K562 (cell line): ENCODE measurements around the gene SNX12. TPM values are rescaled to one million over a fixed set of nuclear protein-coding genes. Genes with fewer than 3 reads are reported as not detected.

Source experiments
- BCL6 ChIP-seq: fragments of 250-450 bp; sonication (Bioruptor Pico); IDR thresholded peaks from 2 replicates; pipeline ENCODE4 v1.4.0; 2020
- BRCA1 ChIP-seq, 2 experiments: fragments of 450-650 bp in 1 of 2; sonication (generic) in 1 of 2; formaldehyde crosslinking in 1 of 2; IDR thresholded peaks; 2 replicates each; pipeline versions ENCODE4 v1.5.0 to v1.6.1; 2017 to 2020; ENCODE audit warnings: mild to moderate bottlenecking in 1 of 2, missing genetic modification reagents in 1 of 2
- CHCHD3 ChIP-seq: fragments of 250-450 bp; sonication (Bioruptor Pico); IDR thresholded peaks from 2 replicates; pipeline ENCODE4 v2.1.2; 2022; ENCODE audit warnings: mild to moderate bottlenecking
- HMGN3 ChIP-seq: IDR thresholded peaks from 2 replicates; pipeline ENCODE4 v1.6.1; 2011; ENCODE audit warnings: borderline replicate concordance, low read depth, mild to moderate bottlenecking, mixed read lengths, low read length; ENCODE audit not compliant: insufficient read length; ENCODE audit errors: extremely low read depth
- HNRNPLL ChIP-seq: fragments of 200-400 bp; formaldehyde crosslinking; IDR thresholded peaks from 2 replicates; pipeline ENCODE4 v1.6.1; 2017; ENCODE audit warnings: low read length, low read depth, mild to moderate bottlenecking; ENCODE audit not compliant: poor library complexity, severe bottlenecking
- MTA3 ChIP-seq: fragments of 450-650 bp; formaldehyde crosslinking; IDR thresholded peaks from 2 replicates; pipeline ENCODE4 v1.6.1; 2017; ENCODE audit warnings: mild to moderate bottlenecking, borderline replicate concordance
- NCOA1 ChIP-seq: fragments of 450-650 bp; IDR thresholded peaks from 2 replicates; pipeline ENCODE4 v1.6.1; 2016; ENCODE audit warnings: low read depth
- NUFIP1 ChIP-seq: fragments of 450-650 bp; IDR thresholded peaks from 2 replicates; pipeline ENCODE4 v1.6.1; 2018; ENCODE audit not compliant: partially characterized antibody
- PCBP2 ChIP-seq: fragments of 200-400 bp; formaldehyde crosslinking; IDR thresholded peaks from 2 replicates; pipeline ENCODE4 v1.6.1; 2018; ENCODE audit warnings: low read length, low read depth, mild to moderate bottlenecking, moderate library complexity; ENCODE audit not compliant: poor library complexity, severe bottlenecking
- POLR2A ChIP-seq: fragments of 450-650 bp; conservative IDR thresholded peaks from 2 replicates; pipeline ENCODE4 v1.6.1; 2016
- RBM15 ChIP-seq: fragments of 200-400 bp; formaldehyde crosslinking; IDR thresholded peaks from 2 replicates; pipeline ENCODE4 v1.6.1; 2018; ENCODE audit warnings: mild to moderate bottlenecking, low read length, moderate library complexity; ENCODE audit not compliant: insufficient read depth
- RUNX1 ChIP-seq: sonication (generic); IDR thresholded peaks from 2 replicates; pipeline ENCODE4 v1.6.1; 2016; ENCODE audit warnings: antibody characterized with exemption, low read depth
- SMARCA5 ChIP-seq: fragments of 450-650 bp; IDR thresholded peaks from 2 replicates; pipeline ENCODE4 v1.6.1; 2016
- SMARCC2 ChIP-seq: fragments of 450-650 bp; IDR thresholded peaks from 2 replicates; pipeline ENCODE4 v1.6.1; 2017; ENCODE audit warnings: antibody characterized with exemption, moderate library complexity, mild to moderate bottlenecking, low read depth
- ZNF551 ChIP-seq: fragments of 250-450 bp; sonication (Bioruptor Pico); IDR thresholded peaks from 2 replicates; pipeline ENCODE4 v1.5.0; 2021; ENCODE audit warnings: mild to moderate bottlenecking, moderate library complexity
- ZNF717 ChIP-seq: fragments of 250-450 bp; sonication (Bioruptor Pico); IDR thresholded peaks from 2 replicates; pipeline ENCODE4 v1.5.0; 2021
- ZNF76 ChIP-seq: fragments of 250-450 bp; sonication (Bioruptor Pico); IDR thresholded peaks from 2 replicates; pipeline ENCODE4 v1.4.0; 2020; ENCODE audit warnings: mild to moderate bottlenecking, moderate library complexity, borderline replicate concordance
- ZSCAN29 ChIP-seq: fragments of 450-650 bp; IDR thresholded peaks from 2 replicates; pipeline ENCODE4 v1.6.1; 2017
- polyA plus RNA-seq, 8 experiments: library from polyadenylated mRNA; depleted of rRNA in 4 of 8; stranded (reverse) in 5 of 8; unstranded in 3 of 8; fragments of >200 nt; fragmentation: Nextera tagmentation in 2 of 8; fragmentation: Illumina TruSeq in 1 of 8; extraction: Ambion mirVana in 2 of 8; extraction: Trizol in 1 of 8; gene quantifications; 2 replicates each; pipeline versions ENCODE4 v1.2.1 to v1.2.3, GENCODE V29; 2011 to 2014; ENCODE audit warnings: inconsistent platforms in 1 of 8, missing spikeins in 1 of 8
- total RNA-seq, 7 experiments: library from RNA; depleted of rRNA in 6 of 7; stranded (reverse); fragments of >200 nt in 6 of 7; fragmentation: Illumina TruSeq in 2 of 7; extraction: Trizol in 2 of 7; gene quantifications; 2 replicates each; pipeline versions ENCODE4 v1.2.1 to v1.2.3, GENCODE V29; 2011 to 2021; ENCODE audit warnings: low replicate concordance in 1 of 7
- TF ChIP-seq, protein P1 (sequence below): fragments of 250-450 bp; sonication (Bioruptor Pico); IDR thresholded peaks from 2 replicates; pipeline ENCODE4 v1.4.0; 2020; ENCODE audit warnings: borderline replicate concordance
- TF ChIP-seq, protein P2 (sequence below): fragments of 450-650 bp; formaldehyde crosslinking; IDR thresholded peaks from 2 replicates; pipeline ENCODE4 v1.4.0; 2022; ENCODE audit warnings: missing genetic modification characterization
- TF ChIP-seq, protein P3 (sequence below): fragments of 250-450 bp; sonication (Bioruptor Pico); IDR thresholded peaks from 2 replicates; pipeline ENCODE4 v1.5.0; 2021; ENCODE audit warnings: mild to moderate bottlenecking, borderline replicate concordance
- TF ChIP-seq, protein P4 (sequence below): fragments of 450-650 bp; formaldehyde crosslinking; IDR thresholded peaks from 2 replicates; pipeline ENCODE4 v1.4.0; 2020; ENCODE audit warnings: mild to moderate bottlenecking, moderate library complexity

The SNX12 gene
- total and polyA plus RNA-seq, 9 of the 15 experiments (the other 6 are each of a cell fraction or from before 2014, with no cell fraction given), result 12.7 to 50.3 (median 37.1) TPM

DNA sequence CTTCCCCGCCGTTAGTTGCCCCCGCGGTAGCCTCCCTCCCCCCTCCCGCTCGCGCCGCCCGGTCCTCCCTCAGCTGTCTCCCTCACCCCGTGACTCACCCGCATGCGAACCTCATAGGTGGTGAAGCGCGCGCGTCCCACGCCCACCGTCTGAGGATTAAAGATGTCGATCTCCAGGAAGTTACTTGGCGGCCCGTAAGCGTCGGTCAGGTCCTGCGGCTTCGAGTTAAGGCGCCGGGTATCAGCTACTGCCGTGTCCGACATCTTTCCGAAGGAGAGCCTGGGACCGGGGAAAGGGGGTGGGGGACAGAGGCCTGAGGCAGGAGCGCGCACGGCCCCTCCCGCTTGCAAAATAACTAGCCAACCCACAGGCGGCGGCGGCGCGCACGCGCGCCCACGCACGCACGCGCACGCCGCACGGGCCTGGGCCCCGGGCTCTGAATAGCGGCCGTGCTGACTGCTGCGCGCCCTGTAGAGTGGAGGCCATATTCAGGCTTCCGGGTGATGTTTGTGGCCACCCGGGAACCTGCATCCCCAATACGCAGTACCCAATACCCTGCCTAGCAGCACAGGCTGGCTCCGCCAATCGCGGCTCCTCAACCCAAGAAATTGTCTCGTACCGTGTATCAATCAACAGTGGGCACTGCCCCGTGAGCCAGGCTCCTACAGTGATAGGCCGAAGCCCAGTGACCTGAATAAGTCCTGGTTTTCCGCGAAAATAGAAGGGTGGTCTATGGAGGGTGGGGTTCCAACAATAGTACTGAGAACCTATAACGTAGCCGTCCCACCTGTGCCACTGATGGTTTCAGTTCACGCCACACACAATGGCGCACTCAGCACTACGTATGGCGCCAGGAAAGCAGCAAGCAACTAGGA, at the start of gene SNX12 (continued):
- TF ChIP-seq CHCHD3 (no peak), ZNF717 (CRISPR knock-in tag) (no peak), RUNX1 (no peak), ZNF76 (CRISPR knock-in tag) (peak; percentile 76; the same call in 1 of the 2 replicates), HMGN3 (peak; percentile 100), SMARCC2 (no peak), NUFIP1 (no peak), BRCA1 (IDR thresholded peaks at IDR 0.05) (no peak), BRCA1 (CRISPR knock-in tag; IDR thresholded peaks at IDR 0.05) (no peak), ZSCAN29 (no peak), MTA3 (peak; percentile 78; the same call in 1 of the 2 replicates), POLR2A (peak; percentile 67), ZNF551 (no peak), NCOA1 (peak; percentile 74), RBM15 (no peak), BCL6 (0 out of 2 replicates have a peak, but pooled peaks have one; percentile 72), HNRNPLL (peak; percentile 43), SMARCA5 (no peak), PCBP2 (no peak)
- TF ChIP-seq, protein P1, sequence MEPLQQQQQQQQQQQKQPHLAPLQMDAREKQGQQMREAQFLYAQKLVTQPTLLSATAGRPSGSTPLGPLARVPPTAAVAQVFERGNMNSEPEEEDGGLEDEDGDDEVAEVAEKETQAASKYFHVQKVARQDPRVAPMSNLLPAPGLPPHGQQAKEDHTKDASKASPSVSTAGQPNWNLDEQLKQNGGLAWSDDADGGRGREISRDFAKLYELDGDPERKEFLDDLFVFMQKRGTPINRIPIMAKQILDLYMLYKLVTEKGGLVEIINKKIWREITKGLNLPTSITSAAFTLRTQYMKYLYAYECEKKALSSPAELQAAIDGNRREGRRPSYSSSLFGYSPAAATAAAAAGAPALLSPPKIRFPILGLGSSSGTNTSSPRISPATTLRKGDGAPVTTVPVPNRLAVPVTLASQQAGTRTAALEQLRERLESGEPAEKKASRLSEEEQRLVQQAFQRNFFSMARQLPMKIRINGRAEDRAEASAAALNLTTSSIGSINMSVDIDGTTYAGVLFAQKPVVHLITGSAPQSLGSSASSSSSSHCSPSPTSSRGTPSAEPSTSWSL (CRISPR knock-in tag), result no peak
- TF ChIP-seq, protein P2, sequence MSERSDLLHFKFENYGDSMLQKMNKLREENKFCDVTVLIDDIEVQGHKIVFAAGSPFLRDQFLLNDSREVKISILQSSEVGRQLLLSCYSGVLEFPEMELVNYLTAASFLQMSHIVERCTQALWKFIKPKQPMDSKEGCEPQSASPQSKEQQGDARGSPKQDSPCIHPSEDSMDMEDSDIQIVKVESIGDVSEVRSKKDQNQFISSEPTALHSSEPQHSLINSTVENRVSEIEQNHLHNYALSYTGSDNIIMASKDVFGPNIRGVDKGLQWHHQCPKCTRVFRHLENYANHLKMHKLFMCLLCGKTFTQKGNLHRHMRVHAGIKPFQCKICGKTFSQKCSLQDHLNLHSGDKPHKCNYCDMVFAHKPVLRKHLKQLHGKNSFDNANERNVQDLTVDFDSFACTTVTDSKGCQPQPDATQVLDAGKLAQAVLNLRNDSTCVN (CRISPR knock-in tag), result no peak
- TF ChIP-seq, protein P3, sequence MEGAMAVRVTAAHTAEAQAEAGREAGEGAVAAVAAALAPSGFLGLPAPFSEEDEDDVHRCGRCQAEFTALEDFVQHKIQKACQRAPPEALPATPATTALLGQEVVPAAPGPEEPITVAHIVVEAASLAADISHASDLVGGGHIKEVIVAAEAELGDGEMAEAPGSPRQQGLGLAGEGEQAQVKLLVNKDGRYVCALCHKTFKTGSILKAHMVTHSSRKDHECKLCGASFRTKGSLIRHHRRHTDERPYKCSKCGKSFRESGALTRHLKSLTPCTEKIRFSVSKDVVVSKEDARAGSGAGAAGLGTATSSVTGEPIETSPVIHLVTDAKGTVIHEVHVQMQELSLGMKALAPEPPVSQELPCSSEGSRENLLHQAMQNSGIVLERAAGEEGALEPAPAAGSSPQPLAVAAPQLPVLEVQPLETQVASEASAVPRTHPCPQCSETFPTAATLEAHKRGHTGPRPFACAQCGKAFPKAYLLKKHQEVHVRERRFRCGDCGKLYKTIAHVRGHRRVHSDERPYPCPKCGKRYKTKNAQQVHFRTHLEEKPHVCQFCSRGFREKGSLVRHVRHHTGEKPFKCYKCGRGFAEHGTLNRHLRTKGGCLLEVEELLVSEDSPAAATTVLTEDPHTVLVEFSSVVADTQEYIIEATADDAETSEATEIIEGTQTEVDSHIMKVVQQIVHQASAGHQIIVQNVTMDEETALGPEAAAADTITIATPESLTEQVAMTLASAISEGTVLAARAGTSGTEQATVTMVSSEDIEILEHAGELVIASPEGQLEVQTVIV, result no peak
- TF ChIP-seq, protein P4, sequence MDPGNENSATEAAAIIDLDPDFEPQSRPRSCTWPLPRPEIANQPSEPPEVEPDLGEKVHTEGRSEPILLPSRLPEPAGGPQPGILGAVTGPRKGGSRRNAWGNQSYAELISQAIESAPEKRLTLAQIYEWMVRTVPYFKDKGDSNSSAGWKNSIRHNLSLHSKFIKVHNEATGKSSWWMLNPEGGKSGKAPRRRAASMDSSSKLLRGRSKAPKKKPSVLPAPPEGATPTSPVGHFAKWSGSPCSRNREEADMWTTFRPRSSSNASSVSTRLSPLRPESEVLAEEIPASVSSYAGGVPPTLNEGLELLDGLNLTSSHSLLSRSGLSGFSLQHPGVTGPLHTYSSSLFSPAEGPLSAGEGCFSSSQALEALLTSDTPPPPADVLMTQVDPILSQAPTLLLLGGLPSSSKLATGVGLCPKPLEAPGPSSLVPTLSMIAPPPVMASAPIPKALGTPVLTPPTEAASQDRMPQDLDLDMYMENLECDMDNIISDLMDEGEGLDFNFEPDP (CRISPR knock-in tag), result no peak
